K562 (cell line): Measurements from ENCODE around the gene GCN1. TPM values are rescaled to one million over a fixed set of nuclear protein-coding genes. Genes with fewer than 3 reads are reported as not detected.

Source experiments
- GTF2F1 ChIP-seq: IDR thresholded peaks from 2 replicates; pipeline ENCODE4 v1.6.1; 2011; ENCODE audit warnings: low read depth, low read length, improper control_type of control experiment
- HDGF ChIP-seq: fragments of 450-650 bp; IDR thresholded peaks from 2 replicates; pipeline ENCODE4 v1.6.1; 2016
- HMBOX1 ChIP-seq: sonication (generic); IDR thresholded peaks from 2 replicates; pipeline ENCODE4 v1.6.1; 2016
- MBD2 ChIP-seq: sonication (generic); IDR thresholded peaks from 2 replicates; pipeline ENCODE4 v1.6.1; 2016; ENCODE audit warnings: low read depth, borderline replicate concordance
- NR1H2 ChIP-seq: sonication (generic); formaldehyde crosslinking; IDR thresholded peaks from 2 replicates; pipeline ENCODE4 v1.4.0; 2020; ENCODE audit warnings: mild to moderate bottlenecking, missing genetic modification reagents
- SETDB1 ChIP-seq: IDR thresholded peaks from one replicate; pipeline ENCODE4 v1.6.1; 2012; ENCODE audit warnings: low read length, control low read depth, inconsistent platforms
- SP1 ChIP-seq: sonication (generic); formaldehyde crosslinking; IDR thresholded peaks from 2 replicates; pipeline ENCODE4 v1.8.1; 2022; ENCODE audit warnings: mild to moderate bottlenecking, missing genetic modification reagents
- TBP ChIP-seq: optimal IDR thresholded peaks from 2 replicates; pipeline ENCODE3; 2011; ENCODE audit warnings: low read depth, low read length, improper control_type of control experiment
- ZBTB2 ChIP-seq: fragments of 450-650 bp; IDR thresholded peaks from 2 replicates; pipeline ENCODE4 v1.6.1; 2016; ENCODE audit warnings: antibody characterized with exemption
- ZMIZ1 ChIP-seq, 2 experiments: fragments of 150-350 bp in 1 of 2; IDR thresholded peaks; 2 replicates each; pipeline ENCODE4 v1.6.1; 2012 to 2016; ENCODE audit warnings: low read depth in 2 of 2, low read length in 2 of 2, mild to moderate bottlenecking in 1 of 2, moderate library complexity in 1 of 2
- ZNF407 ChIP-seq: fragments of 450-650 bp; IDR thresholded peaks from 2 replicates; pipeline ENCODE4 v1.6.1; 2016; ENCODE audit warnings: low read depth
- ZNF778 ChIP-seq: fragments of 450-650 bp; formaldehyde crosslinking; IDR thresholded peaks from 2 replicates; pipeline ENCODE4 v1.4.0; 2020; ENCODE audit warnings: mild to moderate bottlenecking, moderate library complexity
- polyA plus RNA-seq, 8 experiments: library from polyadenylated mRNA; depleted of rRNA in 4 of 8; stranded (reverse) in 5 of 8; unstranded in 3 of 8; fragments of >200 nt; fragmentation: Nextera tagmentation in 2 of 8; fragmentation: Illumina TruSeq in 1 of 8; extraction: Ambion mirVana in 2 of 8; extraction: Trizol in 1 of 8; gene quantifications; 2 replicates each; pipeline versions ENCODE4 v1.2.1 to v1.2.3, GENCODE V29; 2011 to 2014; ENCODE audit warnings: inconsistent platforms in 1 of 8, missing spikeins in 1 of 8
- total RNA-seq, 7 experiments: library from RNA; depleted of rRNA in 6 of 7; stranded (reverse); fragments of >200 nt in 6 of 7; fragmentation: Illumina TruSeq in 2 of 7; extraction: Trizol in 2 of 7; gene quantifications; 2 replicates each; pipeline versions ENCODE4 v1.2.1 to v1.2.3, GENCODE V29; 2011 to 2021; ENCODE audit warnings: low replicate concordance in 1 of 7

Gene GCN1
- total and polyA plus RNA-seq, 9 of the 15 experiments (the other 6 are each of a cell fraction or from before 2014, with no cell fraction given) = 11.9 to 190 (median 51.7) TPM

GRCh38 chr12:120194534-120195395 is at the start of gene GCN1 (continued):
- peak in 1 of 2 experiments; percentile 12; a peak in 1 of 4 replicates for TF ChIP-seq ZMIZ1 (IDR thresholded peaks at IDR 0.05; ENCODE audit: low read depth in 2 of 2, low read length in 2 of 2)
- no peak for TF ChIP-seq NR1H2
- TF ChIP-seq SP1 (CRISPR knock-in tag) = peak; percentile 43; the same call in 1 of the 2 replicates
- TF ChIP-seq TBP = no peak
- no peak for TF ChIP-seq ZBTB2
- no peak for TF ChIP-seq ZNF407
- peak; percentile 67; the same call in 1 of the 2 replicates for TF ChIP-seq MBD2
- no peak for TF ChIP-seq HDGF
- peak; percentile 77 for TF ChIP-seq SETDB1
- no peak; the same call in 1 of the 2 replicates for TF ChIP-seq GTF2F1
- TF ChIP-seq ZNF778 (CRISPR knock-in tag) = no peak
- TF ChIP-seq HMBOX1 = peak; percentile 100
